GM15510 (cell line): Measurements from ENCODE around the gene TLK1.

Source experiments
- POLR2A ChIP-seq: IDR thresholded peaks from 3 replicates; pipeline ENCODE4 v1.6.1; 2011; ENCODE audit warnings: borderline replicate concordance; ENCODE audit not compliant: insufficient read length; ENCODE audit errors: extremely low read depth

Gene TLK1

GRCh38 chr2:171158790-171159371 is 1.8 kb downstream of the TLK1 start:
- no peak for TF ChIP-seq POLR2A

- no peak for TF ChIP-seq POLR2A
Observed at GRCh38 chr2:171158036-171158789, 2.5 kb downstream of the TLK1 start.

GRCh38 chr2:171157109-171157500 is 3.6 kb downstream of the TLK1 start:
- no peak for TF ChIP-seq POLR2A

DNA sequence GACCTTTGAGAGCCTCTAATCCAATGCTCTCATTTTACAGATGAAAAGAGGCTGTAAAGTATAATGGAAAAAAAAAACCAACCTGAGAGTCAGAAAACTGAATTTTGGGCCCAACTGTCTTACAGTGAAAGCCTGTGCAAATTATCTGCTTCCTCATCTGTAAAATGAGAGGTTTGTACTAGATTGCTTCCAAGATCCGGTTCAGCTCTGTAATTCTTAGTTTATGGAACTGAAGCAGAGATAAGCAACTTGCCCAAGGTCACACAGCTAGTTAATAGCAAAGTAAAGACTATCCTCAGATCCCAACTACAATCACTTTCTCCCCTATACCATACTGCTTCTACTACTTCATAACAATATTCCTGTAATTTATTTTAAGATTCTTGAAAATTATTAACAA is 6.3 kb downstream of the TLK1 start:
- no peak for TF ChIP-seq POLR2A

DNA sequence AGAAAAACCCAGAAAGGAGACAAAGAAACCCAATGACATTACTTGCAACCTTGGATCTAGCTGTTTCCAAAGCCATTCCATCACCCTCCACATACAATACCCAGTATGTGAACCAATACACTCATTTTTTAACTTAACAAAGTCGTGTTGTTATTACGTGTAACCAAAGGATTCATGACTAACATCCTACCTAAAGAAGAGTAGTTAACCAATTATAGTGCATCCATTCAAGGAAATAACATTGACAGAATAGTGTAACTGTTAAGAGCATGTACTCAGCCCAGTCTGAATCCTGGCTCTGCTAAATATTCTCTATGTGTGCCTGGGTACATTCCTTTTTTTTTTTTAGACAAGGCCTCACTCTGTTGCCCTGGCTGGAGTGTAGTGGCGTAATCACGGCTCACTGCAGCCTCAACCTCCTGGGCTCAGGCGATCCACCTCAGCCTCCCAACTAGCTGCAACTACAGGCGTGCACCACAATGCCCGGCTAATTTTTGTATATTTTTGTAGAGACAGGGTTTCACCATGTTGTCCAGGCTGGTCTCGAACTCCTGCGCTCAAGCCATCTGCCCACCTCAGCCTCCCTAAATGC is 9.9 kb downstream of the TLK1 start:
- no peak for TF ChIP-seq POLR2A

DNA sequence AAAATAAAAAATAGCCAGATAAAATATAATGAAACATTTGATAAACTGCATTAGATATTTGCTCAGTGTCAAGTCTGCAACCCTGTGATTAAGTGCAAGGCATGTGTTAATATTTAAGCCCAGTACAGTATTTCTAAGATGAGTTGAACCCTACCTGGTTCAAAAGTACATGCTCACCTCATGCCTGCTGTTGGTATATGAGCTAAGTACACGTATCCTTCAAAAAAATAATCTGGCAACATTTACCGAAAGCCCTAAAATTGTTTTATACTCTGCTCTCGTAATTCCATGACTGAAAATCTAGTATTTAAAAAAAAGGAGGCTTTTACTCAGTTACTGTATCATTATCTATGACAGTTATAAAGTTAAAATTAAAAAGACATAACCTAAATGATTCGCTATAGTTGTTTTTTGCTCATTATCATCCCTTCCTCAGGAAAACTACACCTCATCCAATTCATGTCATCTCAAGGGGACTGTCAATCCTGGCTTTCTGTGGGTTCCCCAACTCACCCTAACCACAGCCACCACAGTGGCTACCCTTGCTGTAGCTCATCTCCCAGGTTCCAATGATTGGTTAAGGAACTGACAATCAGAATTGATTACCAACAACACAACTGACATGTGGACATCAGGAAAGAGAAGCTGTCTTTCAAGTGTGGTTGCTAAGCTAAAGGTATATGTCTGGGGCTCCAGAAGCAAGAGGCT is 10.6 kb downstream of the TLK1 start:
- TF ChIP-seq POLR2A = no peak

DNA sequence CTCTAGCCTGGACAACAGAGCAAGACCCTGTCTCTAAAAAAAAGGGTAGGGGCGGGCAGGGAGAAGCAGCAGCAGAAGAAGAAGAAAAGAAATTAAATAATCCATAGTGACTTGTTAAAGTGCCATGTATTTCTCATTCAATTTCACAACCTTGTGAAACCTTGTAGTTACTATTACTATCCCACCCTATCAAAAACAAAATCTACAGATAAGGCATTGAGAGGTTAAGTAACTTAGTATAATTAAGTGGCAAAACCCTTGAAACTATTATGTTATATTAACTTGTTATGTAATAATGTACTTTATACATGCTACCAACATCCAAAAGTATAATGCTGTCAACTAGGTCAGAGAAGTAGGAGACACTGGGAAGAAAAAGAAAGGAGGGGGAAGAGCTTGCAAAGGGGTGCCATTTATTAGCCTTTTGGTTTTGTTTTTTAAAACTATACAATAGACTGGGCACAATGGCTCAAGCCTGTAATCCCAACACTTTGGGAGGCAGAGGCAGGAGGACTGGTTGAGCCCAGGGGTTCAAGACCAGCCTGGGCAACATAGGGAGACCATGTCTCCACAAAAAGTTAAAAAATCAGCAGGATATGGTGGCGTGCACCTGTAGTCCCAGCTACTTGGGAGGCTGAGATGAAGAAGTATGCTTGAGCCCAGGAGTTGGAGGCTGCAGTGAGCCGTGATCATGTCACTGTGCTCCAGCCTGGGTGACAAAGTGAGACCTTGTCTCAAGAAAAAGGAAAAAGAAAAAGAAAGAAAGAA is 11.3 kb downstream of the TLK1 start:
- no peak for TF ChIP-seq POLR2A

DNA sequence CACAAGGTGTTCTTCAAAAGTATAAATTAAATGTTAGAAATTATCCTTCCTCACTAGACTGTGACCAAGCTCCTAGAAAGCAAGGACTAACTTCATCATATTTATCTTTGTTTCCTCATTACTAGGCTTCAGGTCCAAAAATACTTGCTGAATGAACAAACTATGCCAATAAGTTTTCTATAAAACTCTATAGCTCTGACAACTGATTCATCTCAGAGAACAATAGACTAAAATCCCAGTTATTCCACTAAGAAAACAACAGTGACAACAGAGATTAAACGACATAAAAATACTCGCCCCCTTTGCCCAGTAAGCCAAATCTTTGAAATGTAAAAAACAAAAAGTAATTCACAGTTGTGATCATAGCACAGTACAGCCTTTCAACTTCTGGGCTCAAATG is 13.6 kb downstream of the TLK1 start:
- no peak for TF ChIP-seq POLR2A

DNA sequence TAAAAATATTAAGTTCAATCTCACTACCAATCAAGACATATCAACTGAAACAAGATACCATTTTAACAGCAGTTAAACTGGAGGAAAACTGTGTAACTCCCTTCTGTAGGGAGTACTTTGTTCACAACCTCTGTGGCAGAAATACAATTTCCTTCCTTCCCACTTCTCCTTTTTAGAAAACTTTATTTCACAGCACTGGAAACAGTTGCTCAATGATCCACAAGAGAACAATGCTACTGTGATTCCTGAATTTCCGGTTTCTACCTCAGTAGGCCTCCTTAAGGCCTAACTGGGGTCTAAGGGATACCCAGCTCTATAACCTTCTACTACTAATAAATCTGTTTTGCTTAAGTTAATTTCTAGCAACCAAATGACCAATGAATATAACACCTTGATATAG is 14.1 kb downstream of the TLK1 start:
- no peak for TF ChIP-seq POLR2A

DNA sequence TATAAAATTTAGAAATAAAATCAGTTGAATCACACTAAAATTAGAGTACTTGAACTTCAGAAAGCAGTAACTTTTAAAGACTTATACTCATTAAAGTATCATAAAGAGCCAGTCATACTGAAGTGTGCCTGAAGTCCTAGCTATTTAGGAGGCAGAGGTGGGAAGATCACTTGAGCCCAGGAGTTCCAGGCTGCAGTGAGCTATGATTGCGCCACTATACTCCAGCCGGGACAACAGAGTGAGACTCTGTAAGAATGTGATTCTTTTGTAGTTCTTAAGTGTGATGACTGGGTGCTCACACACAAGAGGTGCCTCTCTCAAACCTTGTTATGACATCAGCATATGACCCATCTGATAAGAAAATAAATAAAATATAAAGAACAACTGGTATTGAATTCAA is 14.6 kb downstream of the TLK1 start:
- TF ChIP-seq POLR2A = no peak

DNA sequence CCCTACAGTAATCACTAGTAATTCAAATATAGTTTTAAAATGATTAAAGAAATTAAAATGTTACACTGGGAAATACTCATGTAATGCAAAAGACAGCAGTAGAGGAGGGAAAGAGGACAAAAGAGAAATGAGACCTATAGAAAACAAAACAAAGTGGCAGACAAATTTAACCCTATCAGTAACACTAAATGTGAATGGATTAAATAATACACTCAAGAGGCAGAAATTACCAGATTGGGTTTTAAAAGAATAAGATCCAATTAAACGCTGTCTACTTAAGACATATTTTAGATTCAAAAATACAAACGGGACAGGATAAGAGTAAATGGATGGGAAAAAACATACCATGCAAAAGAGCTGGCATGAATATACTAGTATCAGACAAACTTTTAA is 17.0 kb downstream of the TLK1 start:
- no peak for TF ChIP-seq POLR2A

DNA sequence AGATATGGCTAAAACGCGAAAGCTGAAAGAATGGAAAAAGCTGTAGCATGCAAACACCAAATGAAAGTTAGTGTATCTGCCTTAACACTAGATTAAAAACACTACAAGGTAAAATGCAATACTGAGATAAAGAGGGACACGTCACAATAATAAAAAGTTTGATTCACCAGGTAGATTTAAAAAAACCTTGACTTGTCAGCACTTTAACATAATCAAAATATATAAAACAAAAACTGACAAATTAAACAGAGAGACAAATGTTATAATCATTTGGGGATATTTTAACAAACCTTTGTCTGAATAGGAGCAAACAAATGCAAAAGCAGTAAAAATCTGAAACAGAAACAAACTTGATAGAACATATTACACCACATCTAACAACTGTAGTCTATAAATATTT is 18.3 kb downstream of the TLK1 start:
- no peak for TF ChIP-seq POLR2A

DNA sequence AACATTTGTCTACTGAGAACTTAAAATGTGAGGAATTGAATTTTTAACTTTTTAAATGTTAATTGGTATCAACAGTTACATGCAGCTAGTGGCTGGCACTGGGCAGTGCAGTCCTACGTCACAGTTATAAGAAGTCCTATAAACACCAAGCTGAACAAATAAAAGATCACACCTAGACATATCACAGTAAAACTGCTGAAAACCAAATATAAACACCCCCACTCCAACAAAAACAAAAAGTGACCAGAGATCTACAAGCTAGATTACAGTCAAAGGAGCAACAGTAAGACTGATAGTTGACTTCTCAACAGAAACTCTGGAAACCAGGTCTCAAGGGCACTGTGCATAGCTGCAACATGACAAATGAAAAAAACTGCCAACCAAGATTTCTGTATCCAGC is 19.4 kb downstream of the TLK1 start:
- no peak for TF ChIP-seq POLR2A

DNA sequence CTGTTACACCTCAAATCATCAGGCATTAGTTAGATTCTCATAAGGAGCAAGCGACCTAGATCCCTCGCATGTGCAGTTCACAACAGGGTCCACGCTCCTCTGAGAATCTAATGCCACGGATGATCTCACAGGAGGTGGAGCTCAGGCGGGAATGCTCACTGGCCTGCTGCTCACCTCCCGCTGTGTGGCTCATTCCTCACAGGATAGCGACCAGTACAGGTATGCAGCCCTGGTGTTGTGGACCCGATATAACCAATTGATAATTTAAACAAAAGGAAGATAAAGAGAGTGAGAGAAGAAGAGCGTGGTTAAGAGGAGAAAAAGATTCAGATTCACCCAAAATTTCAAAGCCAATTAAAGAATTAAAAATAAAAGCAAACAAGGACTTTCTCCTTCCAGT is 20.8 kb downstream of the TLK1 start:
- no peak for TF ChIP-seq POLR2A

DNA sequence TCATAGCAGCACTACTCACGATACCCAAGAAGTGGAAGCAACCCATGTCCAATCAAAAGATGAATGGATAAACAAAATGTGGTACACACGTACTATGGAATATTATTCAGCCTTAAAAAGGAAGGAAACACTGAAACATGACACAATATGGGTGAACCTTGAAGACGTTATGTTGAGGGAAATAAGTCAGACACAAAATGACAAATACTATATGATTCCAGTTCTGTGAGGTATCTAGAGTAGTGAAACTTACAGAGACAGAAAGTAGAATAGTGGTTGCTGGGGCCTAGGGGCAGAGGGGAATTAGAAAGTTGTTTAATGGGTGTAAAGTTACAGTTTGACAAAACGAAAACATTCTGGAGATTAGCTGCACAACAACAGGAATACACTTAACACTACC is 24.7 kb downstream of the TLK1 start:
- TF ChIP-seq POLR2A = no peak
